WTC11 (cell line): ENCODE results near the gene CDRT4. TPM values are rescaled to one million over a fixed set of nuclear protein-coding genes. Genes with fewer than 3 reads are reported as not detected.

Experiments used
- ATAC-seq: fragments of 200-7000 bp; cut with Tn5 transposase; 2 replicates; pipeline ENCODE4 v1.10.0; 2021; ENCODE audit warnings: mild to moderate bottlenecking, moderate library complexity
- CTCF ChIA-PET: fragments of 300-600 bp; sonication (Branson Sonifier 250); formaldehyde crosslinking; loops from one replicate; lab custom pipeline; 2021; ENCODE audit warnings: antibody characterized with exemption; lab: Charles Lee
- POLR2A ChIA-PET: fragments of 350-600 bp; sonication (Branson Sonifier 250); formaldehyde crosslinking; loops from one replicate; lab custom pipeline; 2021; ENCODE audit warnings: antibody characterized with exemption; lab: Charles Lee
- DNase-seq: peaks from one replicate; pipeline ENCODE4 v3.0.0; 2021; ENCODE audit warnings: low spot score
- H3K27ac Mint-ChIP-seq: 2 replicates; pipeline ENCODE4 v1.8.0; 2021; ENCODE audit warnings: mixed read lengths
- H3K27me3 Mint-ChIP-seq: 2 replicates; pipeline ENCODE4 v1.8.0; 2021; ENCODE audit warnings: low read depth, mild to moderate bottlenecking, moderate library complexity, mixed read lengths
- H3K36me3 Mint-ChIP-seq: 2 replicates; pipeline ENCODE4 v1.8.0; 2021; ENCODE audit warnings: mixed read lengths
- H3K4me1 Mint-ChIP-seq: 2 replicates; pipeline ENCODE4 v1.8.0; 2022; ENCODE audit warnings: mixed read lengths
- H3K4me3 Mint-ChIP-seq: 2 replicates; pipeline ENCODE4 v1.8.0; 2021; ENCODE audit warnings: mild to moderate bottlenecking, moderate library complexity, mixed read lengths
- H3K9me3 Mint-ChIP-seq: 2 replicates; pipeline ENCODE4 v1.8.0; 2021; ENCODE audit warnings: mixed read lengths
- AFF4 ChIP-seq: sonication (generic); formaldehyde crosslinking; IDR thresholded peaks from 2 replicates; pipeline ENCODE4 v1.8.1; 2023; ENCODE audit warnings: mild to moderate bottlenecking, missing genetic modification reagents, borderline replicate concordance
- ARID4B ChIP-seq: sonication (generic); formaldehyde crosslinking; IDR thresholded peaks from 2 replicates; pipeline ENCODE4 v1.8.0; 2023; ENCODE audit warnings: missing genetic modification reagents, mild to moderate bottlenecking, borderline replicate concordance
- ATF1 ChIP-seq: sonication (generic); formaldehyde crosslinking; IDR thresholded peaks from 2 replicates; pipeline ENCODE4 v1.8.1; 2023; ENCODE audit warnings: mild to moderate bottlenecking, moderate library complexity, missing genetic modification reagents
- E2F5 ChIP-seq: sonication (generic); formaldehyde crosslinking; IDR thresholded peaks from 2 replicates; pipeline ENCODE4 v1.8.1; 2022; ENCODE audit warnings: mild to moderate bottlenecking, moderate library complexity, missing genetic modification reagents
- ELF4 ChIP-seq: sonication (generic); formaldehyde crosslinking; IDR thresholded peaks from 2 replicates; pipeline ENCODE4 v1.8.1; 2022; ENCODE audit warnings: low read depth, mild to moderate bottlenecking, moderate library complexity, missing genetic modification reagents
- ERG ChIP-seq: fragments of 250-450 bp; sonication (Bioruptor Pico); IDR thresholded peaks from 2 replicates; pipeline ENCODE4 v1.8.0; 2021; ENCODE audit warnings: mild to moderate bottlenecking
- FOXP1 ChIP-seq: sonication (generic); formaldehyde crosslinking; IDR thresholded peaks from 2 replicates; pipeline ENCODE4 v1.8.0; 2022; ENCODE audit warnings: missing genetic modification reagents, mild to moderate bottlenecking, moderate library complexity, borderline replicate concordance
- GTF2I ChIP-seq: fragments of 250-450 bp; sonication (Bioruptor Pico); conservative IDR thresholded peaks from 2 replicates; pipeline ENCODE4 v1.4.0; 2021; ENCODE audit warnings: mild to moderate bottlenecking
- NFYB ChIP-seq: sonication (generic); formaldehyde crosslinking; conservative IDR thresholded peaks from 2 replicates; pipeline ENCODE4 v1.8.0; 2022; ENCODE audit warnings: low read depth, missing genetic modification reagents
- PRRX2 ChIP-seq: fragments of 250-450 bp; sonication (Bioruptor Pico); IDR thresholded peaks from 2 replicates; pipeline ENCODE4 v1.8.0; 2021; ENCODE audit warnings: mild to moderate bottlenecking
- RELA ChIP-seq: sonication (generic); formaldehyde crosslinking; IDR thresholded peaks from 2 replicates; pipeline ENCODE4 v1.8.1; 2022; ENCODE audit warnings: missing genetic modification reagents, mild to moderate bottlenecking, borderline replicate concordance
- RORB ChIP-seq: fragments of 250-450 bp; sonication (Bioruptor Pico); IDR thresholded peaks from 2 replicates; pipeline ENCODE4 v1.9.0; 2021; ENCODE audit warnings: mild to moderate bottlenecking
- STAT6 ChIP-seq: sonication (generic); formaldehyde crosslinking; conservative IDR thresholded peaks from 2 replicates; pipeline ENCODE4 v1.8.1; 2023; ENCODE audit warnings: mild to moderate bottlenecking, low read depth, missing genetic modification reagents, moderate library complexity
- TCF7 ChIP-seq: sonication (generic); formaldehyde crosslinking; IDR thresholded peaks from 2 replicates; pipeline ENCODE4 v1.8.0; 2022; ENCODE audit warnings: mild to moderate bottlenecking, low read depth, missing genetic modification reagents, moderate library complexity
- total RNA-seq: library from RNA; stranded (reverse); gene quantifications from 3 replicates; pipeline ENCODE4 v1.2.3, GENCODE V29; 2021
- TF ChIP-seq, protein P1 (sequence below): fragments of 250-450 bp; sonication (Bioruptor Pico); IDR thresholded peaks from 2 replicates; pipeline ENCODE4 v1.9.0; 2021; ENCODE audit warnings: mild to moderate bottlenecking
- TF ChIP-seq, protein P2 (sequence below): sonication (generic); formaldehyde crosslinking; IDR thresholded peaks from 2 replicates; pipeline ENCODE4 v1.8.0; 2022; ENCODE audit warnings: mild to moderate bottlenecking, missing genetic modification reagents

CDRT4 gene
- total RNA-seq, 1 experiment from 2014 or later: 4.9 TPM

DNA sequence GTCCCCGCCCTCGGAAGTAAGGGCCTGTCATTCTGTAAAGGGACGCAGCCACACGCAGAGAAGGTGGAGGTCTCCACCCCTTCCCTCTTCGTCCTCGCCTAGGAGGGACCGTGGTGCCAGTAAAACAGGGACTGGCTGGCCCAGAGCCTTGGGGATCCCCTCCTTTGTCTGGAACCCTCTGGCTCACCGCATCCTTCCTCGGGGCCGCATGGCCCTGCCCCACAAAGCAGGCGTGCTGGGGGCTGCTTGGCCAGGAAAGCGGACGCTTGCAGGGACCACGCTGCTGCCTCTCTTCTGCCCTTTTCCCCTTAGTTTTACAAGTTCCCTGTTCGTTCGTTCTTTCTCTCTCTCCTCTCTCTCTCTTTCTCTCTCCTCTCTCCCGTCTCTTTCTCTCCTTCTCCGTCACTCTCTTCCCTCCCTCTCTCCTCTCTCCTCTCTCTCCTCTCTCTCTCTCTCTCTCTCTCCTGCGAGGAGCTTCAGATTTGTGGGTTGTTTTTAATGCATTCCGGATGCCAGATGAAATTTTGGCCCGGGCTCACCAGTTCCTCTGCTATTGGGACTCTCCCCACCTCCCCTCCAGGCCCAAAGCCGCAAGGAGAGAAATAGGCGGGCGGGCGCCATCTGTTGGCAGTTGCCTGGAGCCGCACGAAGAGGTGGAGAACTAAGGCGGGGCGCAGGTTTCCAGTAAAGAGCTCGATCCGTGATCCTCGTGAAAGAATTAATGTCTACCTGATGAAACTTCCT lies 35.1 kb upstream of the CDRT4 start (continued):
- TF ChIP-seq GTF2I (no peak), NFYB (CRISPR knock-in tag) (no peak), ARID4B (CRISPR knock-in tag) (no peak)
- TF ChIP-seq, protein P1, sequence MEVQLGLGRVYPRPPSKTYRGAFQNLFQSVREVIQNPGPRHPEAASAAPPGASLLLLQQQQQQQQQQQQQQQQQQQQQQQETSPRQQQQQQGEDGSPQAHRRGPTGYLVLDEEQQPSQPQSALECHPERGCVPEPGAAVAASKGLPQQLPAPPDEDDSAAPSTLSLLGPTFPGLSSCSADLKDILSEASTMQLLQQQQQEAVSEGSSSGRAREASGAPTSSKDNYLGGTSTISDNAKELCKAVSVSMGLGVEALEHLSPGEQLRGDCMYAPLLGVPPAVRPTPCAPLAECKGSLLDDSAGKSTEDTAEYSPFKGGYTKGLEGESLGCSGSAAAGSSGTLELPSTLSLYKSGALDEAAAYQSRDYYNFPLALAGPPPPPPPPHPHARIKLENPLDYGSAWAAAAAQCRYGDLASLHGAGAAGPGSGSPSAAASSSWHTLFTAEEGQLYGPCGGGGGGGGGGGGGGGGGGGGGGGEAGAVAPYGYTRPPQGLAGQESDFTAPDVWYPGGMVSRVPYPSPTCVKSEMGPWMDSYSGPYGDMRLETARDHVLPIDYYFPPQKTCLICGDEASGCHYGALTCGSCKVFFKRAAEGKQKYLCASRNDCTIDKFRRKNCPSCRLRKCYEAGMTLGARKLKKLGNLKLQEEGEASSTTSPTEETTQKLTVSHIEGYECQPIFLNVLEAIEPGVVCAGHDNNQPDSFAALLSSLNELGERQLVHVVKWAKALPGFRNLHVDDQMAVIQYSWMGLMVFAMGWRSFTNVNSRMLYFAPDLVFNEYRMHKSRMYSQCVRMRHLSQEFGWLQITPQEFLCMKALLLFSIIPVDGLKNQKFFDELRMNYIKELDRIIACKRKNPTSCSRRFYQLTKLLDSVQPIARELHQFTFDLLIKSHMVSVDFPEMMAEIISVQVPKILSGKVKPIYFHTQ (CRISPR knock-in tag): no peak

GRCh38 chr17:15501793-15502192 lies 34.4 kb upstream of the CDRT4 start:
- H3K4me1 Mint-ChIP-seq: peaks cover 20% of the 10 kb centered on the region
- ATAC-seq (no peak), DNase-seq (no peak)
- H3K27me3 Mint-ChIP-seq: no peaks in the 10 kb centered on the region
- no peak overlapping the region for H3K27ac Mint-ChIP-seq
- H3K36me3 Mint-ChIP-seq: peaks cover 32% of the 10 kb centered on the region
- CTCF ChIA-PET: interaction anchor here (2.5 to 3.2 kb wide), 2 partner anchors 64 to 242 kb away, joined by 29 to 148 read pairs; no protein-coding TSS in a partner anchor
- POLR2A ChIA-PET: no interaction called here
- no peak overlapping the region for H3K4me3 Mint-ChIP-seq
- peaks cover 3% of the 10 kb centered on the region; the same call in 1 of the 2 replicates for H3K9me3 Mint-ChIP-seq
- no peak for TF ChIP-seq RELA (CRISPR knock-in tag)
- no peak for TF ChIP-seq ERG
- no peak for TF ChIP-seq TCF7
- no peak for TF ChIP-seq ELF4 (CRISPR knock-in tag)
- no peak for TF ChIP-seq RORB (CRISPR knock-in tag)
- TF ChIP-seq AFF4 (CRISPR knock-in tag): no peak
- TF ChIP-seq STAT6: no peak
- TF ChIP-seq E2F5: no peak
- no peak for TF ChIP-seq ATF1 (CRISPR knock-in tag)
- TF ChIP-seq, protein P2, sequence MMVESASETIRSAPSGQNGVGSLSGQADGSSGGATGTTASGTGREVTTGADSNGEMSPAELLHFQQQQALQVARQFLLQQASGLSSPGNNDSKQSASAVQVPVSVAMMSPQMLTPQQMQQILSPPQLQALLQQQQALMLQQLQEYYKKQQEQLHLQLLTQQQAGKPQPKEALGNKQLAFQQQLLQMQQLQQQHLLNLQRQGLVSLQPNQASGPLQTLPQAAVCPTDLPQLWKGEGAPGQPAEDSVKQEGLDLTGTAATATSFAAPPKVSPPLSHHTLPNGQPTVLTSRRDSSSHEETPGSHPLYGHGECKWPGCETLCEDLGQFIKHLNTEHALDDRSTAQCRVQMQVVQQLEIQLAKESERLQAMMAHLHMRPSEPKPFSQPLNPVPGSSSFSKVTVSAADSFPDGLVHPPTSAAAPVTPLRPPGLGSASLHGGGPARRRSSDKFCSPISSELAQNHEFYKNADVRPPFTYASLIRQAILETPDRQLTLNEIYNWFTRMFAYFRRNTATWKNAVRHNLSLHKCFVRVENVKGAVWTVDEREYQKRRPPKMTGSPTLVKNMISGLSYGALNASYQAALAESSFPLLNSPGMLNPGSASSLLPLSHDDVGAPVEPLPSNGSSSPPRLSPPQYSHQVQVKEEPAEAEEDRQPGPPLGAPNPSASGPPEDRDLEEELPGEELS: no peak
- TF ChIP-seq PRRX2 (CRISPR knock-in tag): no peak
- no peak for TF ChIP-seq FOXP1 (CRISPR knock-in tag)
